PC-3 (cell line): ENCODE data around the gene PTRH1.

Experiments used
- CTCF ChIP-seq: fragments of 300-600 bp; sonication (generic); conservative IDR thresholded peaks from 2 replicates; pipeline ENCODE4 v1.5.1; 2017; ENCODE audit warnings: antibody characterized with exemption, low read depth, mild to moderate bottlenecking, low read length
- EZH2 ChIP-seq: fragments of 300-600 bp; sonication (generic); IDR thresholded peaks from one replicate; pipeline ENCODE4 v1.6.1; 2017; ENCODE audit warnings: antibody characterized with exemption, mild to moderate bottlenecking, low read length; ENCODE audit not compliant: unreplicated experiment

GRCh38 chr9:127686461-127687393 lies 28.7 kb downstream of the PTRH1 start:
- TF ChIP-seq EZH2, result no peak
- TF ChIP-seq CTCF, result no peak
